ENCODE results near the gene LCE2C. TPM values are rescaled to one million over a fixed set of nuclear protein-coding genes. Genes with fewer than 3 reads are reported as not detected.

Gene LCE2C
- total RNA-seq, 2 donors from 2014 or later: not detected

- Histone ChIP-seq H3K27ac (no peak within 1 kb of the TSS), H3K4me3 (no peak within 1 kb of the TSS), H3K9ac (ENCODE audit: low read depth in 2 of 2, low read length in 2 of 2) (no peak within 1 kb of the TSS), H3K36me3 (no peaks in the 10 kb centered on the region), H3K9me3 (no peaks in the 10 kb centered on the region), H3K4me1 (no peaks in the 10 kb centered on the region), H3K27me3 (no peaks in the 10 kb centered on the region)
- DNase-seq: no peak
- TF ChIP-seq, protein P1, sequence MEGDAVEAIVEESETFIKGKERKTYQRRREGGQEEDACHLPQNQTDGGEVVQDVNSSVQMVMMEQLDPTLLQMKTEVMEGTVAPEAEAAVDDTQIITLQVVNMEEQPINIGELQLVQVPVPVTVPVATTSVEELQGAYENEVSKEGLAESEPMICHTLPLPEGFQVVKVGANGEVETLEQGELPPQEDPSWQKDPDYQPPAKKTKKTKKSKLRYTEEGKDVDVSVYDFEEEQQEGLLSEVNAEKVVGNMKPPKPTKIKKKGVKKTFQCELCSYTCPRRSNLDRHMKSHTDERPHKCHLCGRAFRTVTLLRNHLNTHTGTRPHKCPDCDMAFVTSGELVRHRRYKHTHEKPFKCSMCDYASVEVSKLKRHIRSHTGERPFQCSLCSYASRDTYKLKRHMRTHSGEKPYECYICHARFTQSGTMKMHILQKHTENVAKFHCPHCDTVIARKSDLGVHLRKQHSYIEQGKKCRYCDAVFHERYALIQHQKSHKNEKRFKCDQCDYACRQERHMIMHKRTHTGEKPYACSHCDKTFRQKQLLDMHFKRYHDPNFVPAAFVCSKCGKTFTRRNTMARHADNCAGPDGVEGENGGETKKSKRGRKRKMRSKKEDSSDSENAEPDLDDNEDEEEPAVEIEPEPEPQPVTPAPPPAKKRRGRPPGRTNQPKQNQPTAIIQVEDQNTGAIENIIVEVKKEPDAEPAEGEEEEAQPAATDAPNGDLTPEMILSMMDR (IDR thresholded peaks at IDR 0.05): no peak
- intact Hi-C loops (cut with DNase I): no loop called here
Measured at GRCh38 chr1:152697701-152698600, 22.9 kb downstream of the LCE2C start, which contains the start of gene LCE2A. LCE2A (plus strand) TSS chr1:152698345; CDS start chr1:152698902, 557 bp downstream.

GRCh38 chr1:152699746-152700145, 24.7 kb downstream of the LCE2C start:
- TF ChIP-seq, protein P1 (IDR thresholded peaks at IDR 0.05): no peak
- H3K27ac ChIP-seq: no peak overlapping the region
- no peaks in the 10 kb centered on the region for H3K36me3 ChIP-seq
- no peaks in the 10 kb centered on the region for H3K4me1 ChIP-seq
- no peak for DNase-seq
- H3K4me3 ChIP-seq: no peak overlapping the region
- intact Hi-C loops (cut with DNase I): no loop called here
- H3K27me3 ChIP-seq: no peaks in the 10 kb centered on the region
- H3K9me3 ChIP-seq: no peaks in the 10 kb centered on the region
- no peak overlapping the region for H3K9ac ChIP-seq (ENCODE audit: low read depth in 2 of 2, low read length in 2 of 2)

GRCh38 chr1:152707860-152708259, 32.8 kb downstream of the LCE2C start, which contains the start of gene LCE4A:
LCE4A (plus strand) TSS chr1:152708160; CDS start chr1:152709076, 916 bp downstream.
- no peaks in the 10 kb centered on the region for H3K36me3 ChIP-seq
- H3K4me1 ChIP-seq: no peaks in the 10 kb centered on the region
- no peak within 1 kb of the TSS for H3K4me3 ChIP-seq
- H3K27ac ChIP-seq: no peak within 1 kb of the TSS
- DNase-seq: no peak
- TF ChIP-seq, protein P1 (IDR thresholded peaks at IDR 0.05): no peak
- intact Hi-C loops (cut with DNase I): no loop called here
- H3K9me3 ChIP-seq: no peaks in the 10 kb centered on the region
- H3K9ac ChIP-seq (ENCODE audit: low read depth in 2 of 2, low read length in 2 of 2): no peak within 1 kb of the TSS
- no peaks in the 10 kb centered on the region for H3K27me3 ChIP-seq

- Histone ChIP-seq H3K27me3 (no peaks in the 10 kb centered on the region), H3K9me3 (no peaks in the 10 kb centered on the region), H3K4me1 (no peaks in the 10 kb centered on the region), H3K4me3 (no peak overlapping the region), H3K9ac (ENCODE audit: low read depth in 2 of 2, low read length in 2 of 2) (no peak overlapping the region), H3K27ac (no peak overlapping the region), H3K36me3 (no peaks in the 10 kb centered on the region)
- intact Hi-C loops (cut with DNase I): no loop called here
- TF ChIP-seq, protein P1 (IDR thresholded peaks at IDR 0.05): no peak
- DNase-seq: no peak
Measured at GRCh38 chr1:152718238-152718637, 43.2 kb downstream of the LCE2C start.

- H3K4me3 ChIP-seq: no peak overlapping the region
Measured at GRCh38 chr1:152725261-152725660, 50.2 kb downstream of the LCE2C start.

More at GRCh38 chr1:152725261-152725660, 50.2 kb downstream of the LCE2C start:
- intact Hi-C loops (cut with DNase I): no loop called here
- Histone ChIP-seq H3K27me3 (no peaks in the 10 kb centered on the region), H3K36me3 (no peaks in the 10 kb centered on the region), H3K4me1 (no peaks in the 10 kb centered on the region), H3K9ac (ENCODE audit: low read depth in 2 of 2, low read length in 2 of 2) (no peak overlapping the region), H3K9me3 (no peaks in the 10 kb centered on the region), H3K27ac (no peak overlapping the region)
- TF ChIP-seq, protein P1 (IDR thresholded peaks at IDR 0.05): no peak
- no peak for DNase-seq

Other genes with a start within 250 kb of the LCE2C start
- not detected for gene LCE5A, start 164.5 kb upstream of the LCE2C start, total RNA-seq
- not detected for gene CRCT1, start 160.8 kb upstream of the LCE2C start, total RNA-seq
- gene LCE3E, start 108.5 kb upstream of the LCE2C start, total RNA-seq: not detected
- gene LCE3D, start 94.8 kb upstream of the LCE2C start, total RNA-seq: not detected
- gene LCE3C, start 75.0 kb upstream of the LCE2C start, total RNA-seq: not detected
- not detected for gene LCE3B, start 61.5 kb upstream of the LCE2C start, total RNA-seq
- gene LCE3A, start 52.2 kb upstream of the LCE2C start, total RNA-seq: not detected
- gene LCE2D, start 11.9 kb upstream of the LCE2C start, total RNA-seq: not detected
- gene LCE2B, start 10.8 kb downstream of the LCE2C start, total RNA-seq: not detected
- gene LCE2A, start 23.1 kb downstream of the LCE2C start, total RNA-seq: not detected
- gene LCE4A, start 32.9 kb downstream of the LCE2C start, total RNA-seq: not detected
- gene KPRP, start 82.7 kb downstream of the LCE2C start, total RNA-seq: not detected
- gene LCE1F, start 99.9 kb downstream of the LCE2C start, total RNA-seq: not detected
- not detected for gene LCE1E, start 111.0 kb downstream of the LCE2C start, total RNA-seq
- gene LCE1D, start 121.4 kb downstream of the LCE2C start, total RNA-seq: not detected
- gene LCE1C, start 131.4 kb downstream of the LCE2C start, total RNA-seq: not detected
- gene LCE1B, start 136.7 kb downstream of the LCE2C start, total RNA-seq: not detected
- not detected for gene LCE1A, start 152.2 kb downstream of the LCE2C start, total RNA-seq
- not detected for gene LCE6A, start 167.6 kb downstream of the LCE2C start, total RNA-seq
- not detected for gene LCE7A, start 184.7 kb downstream of the LCE2C start, total RNA-seq
- gene SMCP, start 203.0 kb downstream of the LCE2C start, total RNA-seq: not detected
- not detected for gene IVL, start 233.3 kb downstream of the LCE2C start, total RNA-seq